HG02623 (cell line): ENCODE measurements around the gene PLEKHG4B.
"Not testable (repeated sequence)": the region's sequence is repeated elsewhere in the genome, so short reads cannot be mapped to it uniquely, and the experiment has no call there.

Experiments
- ATAC-seq: cut with Tn5 transposase; IDR thresholded peaks from one replicate; pipeline ENCODE4 v1.9.1; 2021; ENCODE audit warnings: moderate library complexity; ENCODE audit not compliant: unreplicated experiment

The PLEKHG4B gene, protein sequence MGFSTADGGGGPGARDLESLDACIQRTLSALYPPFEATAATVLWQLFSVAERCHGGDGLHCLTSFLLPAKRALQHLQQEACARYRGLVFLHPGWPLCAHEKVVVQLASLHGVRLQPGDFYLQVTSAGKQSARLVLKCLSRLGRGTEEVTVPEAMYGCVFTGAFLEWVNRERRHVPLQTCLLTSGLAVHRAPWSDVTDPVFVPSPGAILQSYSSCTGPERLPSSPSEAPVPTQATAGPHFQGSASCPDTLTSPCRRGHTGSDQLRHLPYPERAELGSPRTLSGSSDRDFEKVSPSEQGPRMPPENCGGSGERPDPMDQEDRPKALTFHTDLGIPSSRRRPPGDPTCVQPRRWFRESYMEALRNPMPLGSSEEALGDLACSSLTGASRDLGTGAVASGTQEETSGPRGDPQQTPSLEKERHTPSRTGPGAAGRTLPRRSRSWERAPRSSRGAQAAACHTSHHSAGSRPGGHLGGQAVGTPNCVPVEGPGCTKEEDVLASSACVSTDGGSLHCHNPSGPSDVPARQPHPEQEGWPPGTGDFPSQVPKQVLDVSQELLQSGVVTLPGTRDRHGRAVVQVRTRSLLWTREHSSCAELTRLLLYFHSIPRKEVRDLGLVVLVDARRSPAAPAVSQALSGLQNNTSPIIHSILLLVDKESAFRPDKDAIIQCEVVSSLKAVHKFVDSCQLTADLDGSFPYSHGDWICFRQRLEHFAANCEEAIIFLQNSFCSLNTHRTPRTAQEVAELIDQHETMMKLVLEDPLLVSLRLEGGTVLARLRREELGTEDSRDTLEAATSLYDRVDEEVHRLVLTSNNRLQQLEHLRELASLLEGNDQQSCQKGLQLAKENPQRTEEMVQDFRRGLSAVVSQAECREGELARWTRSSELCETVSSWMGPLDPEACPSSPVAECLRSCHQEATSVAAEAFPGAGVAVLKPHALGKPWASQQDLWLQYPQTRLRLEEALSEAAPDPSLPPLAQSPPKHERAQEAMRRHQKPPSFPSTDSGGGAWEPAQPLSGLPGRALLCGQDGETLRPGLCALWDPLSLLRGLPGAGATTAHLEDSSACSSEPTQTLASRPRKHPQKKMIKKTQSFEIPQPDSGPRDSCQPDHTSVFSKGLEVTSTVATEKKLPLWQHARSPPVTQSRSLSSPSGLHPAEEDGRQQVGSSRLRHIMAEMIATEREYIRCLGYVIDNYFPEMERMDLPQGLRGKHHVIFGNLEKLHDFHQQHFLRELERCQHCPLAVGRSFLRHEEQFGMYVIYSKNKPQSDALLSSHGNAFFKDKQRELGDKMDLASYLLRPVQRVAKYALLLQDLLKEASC (N-terminal part only)

DNA sequence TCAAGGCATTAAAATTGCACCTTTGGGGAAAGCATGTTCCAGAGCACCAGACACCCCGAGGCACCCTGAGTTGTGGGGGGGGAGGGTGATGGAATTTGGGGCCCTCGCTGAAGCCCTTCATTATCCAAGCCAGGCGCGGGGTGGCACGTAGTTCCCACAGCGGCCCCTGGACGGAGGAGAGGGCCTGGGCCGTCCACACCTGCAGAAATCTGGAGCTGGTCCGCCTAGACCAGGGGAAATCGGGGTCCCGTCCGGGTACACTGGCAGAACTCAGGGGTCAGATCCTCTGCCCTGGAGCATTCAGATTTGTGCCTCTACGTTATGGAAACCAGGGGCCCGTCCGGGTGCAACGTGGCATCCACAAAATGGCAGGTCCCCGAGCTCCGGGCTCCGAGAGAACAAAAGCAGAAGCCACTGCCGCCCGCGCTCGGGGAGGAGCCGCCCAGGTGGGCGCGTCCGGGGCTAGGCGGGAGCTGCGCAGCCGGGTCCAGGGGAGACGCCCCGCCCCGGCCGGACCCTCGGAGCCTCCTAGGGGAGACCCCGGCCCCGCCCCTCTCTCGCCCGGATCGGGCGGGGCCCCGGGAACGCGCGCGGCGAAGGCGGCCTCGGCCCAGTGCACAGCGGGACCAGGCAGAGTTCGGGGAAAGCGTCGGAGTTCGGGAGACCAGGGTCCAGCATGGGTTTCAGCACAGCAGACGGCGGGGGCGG lies at the start of gene PLEKHG4B:
PLEKHG4B (plus strand) TSS at position 613 of the 708 bp plus-strand sequence; CDS start at position 677, 64 bp downstream.
- ATAC-seq: no peak

DNA sequence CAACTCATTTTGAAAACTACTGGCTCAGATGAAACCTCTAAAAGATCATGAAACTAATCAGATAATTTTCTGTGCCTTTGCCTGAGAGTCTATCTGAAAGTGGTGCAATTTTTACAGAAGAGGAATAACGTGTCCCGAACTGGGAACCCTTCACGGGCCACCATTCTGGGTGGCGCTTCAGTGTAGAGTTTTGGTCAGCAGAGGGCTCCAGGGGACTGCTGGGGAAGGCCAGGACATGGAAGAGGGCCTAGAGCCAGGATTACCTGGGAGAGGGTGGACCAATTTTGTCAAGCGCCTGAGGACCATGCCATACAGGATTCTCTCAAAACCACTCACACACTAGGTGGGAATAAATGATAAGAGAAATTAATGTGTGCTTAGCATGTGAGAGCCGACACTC lies 49.7 kb upstream of the PLEKHG4B start:
- ATAC-seq: no peak

DNA sequence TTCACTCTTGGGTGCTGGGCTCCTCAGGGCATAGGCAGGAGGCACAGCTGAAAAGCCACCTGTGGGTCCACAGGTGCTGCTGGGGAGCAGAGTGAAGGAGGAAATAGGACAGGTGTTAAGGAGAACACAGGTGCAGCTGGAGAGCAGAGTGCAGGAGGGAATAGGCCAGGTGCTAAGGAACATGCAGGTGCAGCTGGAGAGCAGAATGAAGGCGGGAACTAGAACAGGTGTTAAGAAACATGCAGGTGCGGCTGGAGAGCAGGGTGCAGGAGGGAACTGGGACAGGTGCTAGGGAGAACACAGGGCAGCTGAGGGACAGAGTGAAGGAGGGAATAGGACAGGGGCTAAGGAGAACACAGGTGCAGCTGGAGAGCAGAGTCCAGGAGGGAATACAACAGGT lies 43.8 kb upstream of the PLEKHG4B start:
- no peak for ATAC-seq

DNA sequence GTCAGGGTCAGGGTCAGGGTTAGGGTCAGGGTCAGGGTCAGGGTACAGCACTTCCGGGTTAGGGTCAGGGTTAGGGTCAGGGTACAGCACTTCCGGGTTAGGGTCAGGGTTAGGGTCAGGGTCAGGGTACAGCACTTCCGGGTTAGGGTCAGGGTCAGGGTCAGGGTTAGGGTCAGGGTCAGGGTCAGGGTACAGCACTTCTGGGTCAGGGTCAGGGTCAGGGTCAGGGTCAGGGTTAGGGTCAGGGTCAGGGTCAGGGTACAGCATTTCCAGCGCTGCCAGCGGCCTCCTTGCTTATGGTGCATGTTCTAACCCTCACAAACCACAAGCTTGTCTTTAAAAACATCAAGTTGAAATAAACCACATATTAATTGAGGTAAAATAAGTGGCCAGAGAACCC lies 42.4 kb upstream of the PLEKHG4B start:
- ATAC-seq: not testable (repeated sequence)

DNA sequence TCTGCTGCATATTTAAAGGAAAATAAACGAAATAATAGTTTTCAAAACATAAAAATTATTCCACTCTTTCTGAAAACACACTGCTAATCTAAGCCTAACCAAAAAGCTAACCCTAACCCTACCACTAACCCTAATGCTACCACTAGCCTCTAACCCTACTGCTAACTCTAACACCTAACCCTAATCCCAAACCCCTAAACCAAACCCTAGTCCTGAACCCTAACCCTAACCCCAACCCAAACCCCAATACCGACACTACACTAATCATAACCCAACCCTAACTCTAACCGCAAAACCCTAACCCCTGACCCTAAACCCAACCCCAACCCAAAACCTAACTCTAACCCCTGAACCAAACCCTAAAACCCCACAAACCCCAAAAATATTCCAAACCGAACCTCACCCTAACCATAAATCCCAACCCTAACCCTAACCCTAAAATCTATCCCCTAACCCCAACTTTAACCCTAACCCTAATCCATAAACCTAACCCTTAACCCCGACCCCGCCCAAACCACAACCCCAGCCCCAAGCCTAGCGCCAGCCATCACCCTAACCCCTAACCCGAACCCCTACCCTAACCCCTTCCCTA lies 41.9 kb upstream of the PLEKHG4B start:
- ATAC-seq: no peak

DNA sequence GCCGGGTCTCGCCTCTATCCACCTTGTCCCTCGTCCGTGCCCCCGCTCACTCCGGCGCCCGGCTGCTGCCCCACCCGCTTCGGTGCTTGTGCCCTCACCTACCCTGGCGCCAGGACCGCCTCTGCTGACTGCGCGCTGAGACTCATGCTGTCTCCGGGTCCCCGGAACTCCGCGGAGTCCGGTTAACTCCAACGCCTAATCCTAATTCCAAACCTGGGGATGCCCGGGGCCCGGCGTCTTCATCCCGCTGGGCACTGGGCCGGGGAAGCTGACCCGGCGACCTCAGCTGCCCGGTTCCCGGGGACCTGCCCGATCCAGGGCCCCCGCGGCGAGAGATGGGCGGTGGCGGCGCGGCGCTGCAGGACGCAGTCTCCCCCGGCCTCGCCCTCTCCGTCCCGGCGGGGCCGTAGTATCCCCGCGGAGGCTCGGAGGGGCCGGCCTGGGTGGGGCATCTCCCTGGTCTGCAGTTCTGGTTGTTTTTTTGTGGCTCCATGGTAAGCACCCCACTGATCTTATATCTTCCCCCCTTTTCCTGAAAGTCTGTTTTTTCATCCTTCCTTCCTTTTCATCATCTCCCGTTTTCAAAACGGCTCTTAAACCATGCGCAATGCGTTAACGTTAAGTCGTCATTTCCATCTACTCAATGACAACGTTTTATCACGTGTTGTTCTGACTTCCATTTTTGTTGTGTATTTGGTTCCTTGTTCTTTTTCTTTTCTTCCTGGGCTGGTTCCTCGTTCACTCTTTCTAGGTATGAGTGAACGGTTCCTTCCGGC lies 41.1 kb upstream of the PLEKHG4B start:
- ATAC-seq: no peak

DNA sequence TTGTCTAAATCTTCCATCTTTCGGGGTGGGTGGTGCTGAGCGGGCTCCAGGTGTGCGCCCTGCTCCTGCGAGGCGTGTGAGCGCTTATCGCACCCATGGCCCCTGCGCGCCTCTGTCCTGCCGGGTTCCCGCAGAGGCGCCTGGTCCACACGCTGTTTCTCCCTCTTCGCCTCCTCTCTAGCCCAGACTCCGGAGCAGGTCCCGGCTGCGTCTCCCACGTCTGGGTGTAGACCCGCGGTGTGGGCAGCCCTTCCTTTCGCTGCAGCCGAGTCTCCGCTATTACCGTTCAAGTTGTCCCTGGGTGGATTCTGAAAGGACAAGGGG lies 40.5 kb upstream of the PLEKHG4B start:
- no peak for ATAC-seq

DNA sequence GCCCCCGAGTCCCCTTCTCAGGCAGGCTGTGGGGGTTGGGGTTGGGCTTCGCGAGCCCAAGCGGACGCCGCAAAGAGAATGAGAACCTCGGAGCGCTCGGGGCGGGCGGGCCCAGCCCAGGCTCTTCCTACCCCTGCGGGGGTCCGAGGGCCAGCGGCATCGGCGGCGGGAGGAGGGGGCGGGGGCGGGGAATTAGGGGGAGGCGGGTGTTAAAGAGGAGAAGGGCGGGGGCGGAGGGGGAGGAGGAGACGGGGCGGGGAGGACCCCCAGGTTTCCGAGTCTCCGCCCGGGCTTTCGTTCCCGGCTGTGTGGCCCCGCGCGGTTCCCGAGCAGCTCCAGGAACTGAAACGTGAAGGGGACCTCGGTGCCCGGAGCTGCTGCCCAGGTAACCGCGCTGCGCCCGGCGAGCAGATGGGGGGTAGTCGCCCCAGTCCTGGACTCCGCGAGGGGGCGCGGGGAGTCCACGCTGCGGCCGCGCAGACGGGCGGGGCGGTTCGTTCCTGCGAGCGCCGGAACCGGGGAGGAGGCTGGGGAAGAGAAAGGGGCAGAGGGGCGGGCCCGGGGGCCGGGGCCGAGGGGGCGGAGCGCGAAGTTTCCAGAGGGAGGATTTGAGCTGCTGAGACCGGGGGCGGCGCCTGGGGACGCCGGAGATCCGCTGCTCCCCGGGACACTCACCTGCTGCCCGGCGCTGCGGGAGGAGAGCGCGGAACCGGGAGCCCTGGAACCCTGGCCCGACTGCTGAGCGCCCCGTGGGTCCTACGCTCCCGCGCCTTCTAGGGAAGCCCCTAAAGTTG lies 38.4 kb upstream of the PLEKHG4B start:
- ATAC-seq: no peak

DNA sequence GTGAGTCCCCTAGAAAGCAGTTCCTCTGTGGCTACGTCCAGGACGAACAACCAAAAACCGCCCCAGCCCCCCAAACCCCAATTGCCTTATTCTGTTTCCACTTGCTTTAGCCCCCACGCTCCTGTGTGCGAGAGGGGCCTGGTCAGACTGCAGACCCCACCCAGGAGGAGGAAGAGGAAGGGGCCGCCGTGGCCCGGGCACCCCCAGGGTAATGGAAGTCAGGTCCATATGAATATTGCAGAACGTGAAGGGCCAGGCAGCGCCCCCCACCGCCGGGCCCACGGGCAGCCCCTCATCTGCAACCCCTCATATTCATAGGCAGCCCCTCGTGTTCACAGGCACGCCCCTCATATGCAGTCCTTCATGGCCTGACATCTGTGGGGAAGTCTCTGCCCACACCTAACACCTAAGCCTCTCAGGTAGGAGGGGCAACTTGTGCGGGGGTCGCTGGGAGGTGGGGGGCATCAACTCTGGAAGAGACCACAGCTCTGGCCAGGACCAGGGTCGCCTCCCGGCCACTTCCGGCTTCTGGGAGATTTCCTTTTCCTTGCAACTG lies 37.7 kb upstream of the PLEKHG4B start:
- no peak for ATAC-seq

DNA sequence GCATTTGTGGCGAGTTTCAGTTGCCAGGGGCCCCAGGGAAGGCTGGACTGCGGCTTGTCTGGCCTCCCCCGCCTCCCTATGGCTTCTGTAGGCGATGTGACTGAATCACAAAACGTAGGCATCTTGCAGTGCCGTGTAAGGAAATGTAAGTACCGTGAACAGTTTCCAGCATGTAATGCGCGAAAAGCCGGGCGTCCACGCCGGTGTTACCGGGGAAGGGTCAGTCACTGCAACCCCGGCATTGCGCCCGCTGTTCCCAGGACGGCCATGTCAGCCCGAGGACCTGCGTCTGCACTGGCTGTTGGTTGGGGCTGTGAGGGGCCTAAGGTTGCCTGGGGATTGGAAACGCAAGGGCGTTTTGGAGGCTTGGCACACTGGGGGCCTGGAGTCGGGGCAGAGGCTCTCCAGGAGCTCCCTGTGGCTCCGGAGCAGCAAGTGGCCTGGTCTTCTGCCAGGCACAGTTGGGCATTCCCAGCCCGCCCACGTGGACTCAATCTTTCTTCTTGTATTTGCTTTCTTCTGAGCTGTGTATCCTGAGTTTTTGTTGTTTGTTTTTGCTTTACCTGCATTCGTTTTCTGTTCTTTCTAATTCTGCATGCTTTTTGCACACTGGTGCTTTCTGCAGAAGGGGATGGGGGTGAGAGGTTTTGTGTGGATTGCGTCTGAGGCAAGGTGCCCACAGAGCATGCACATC lies 36.9 kb upstream of the PLEKHG4B start:
- ATAC-seq: no peak

DNA sequence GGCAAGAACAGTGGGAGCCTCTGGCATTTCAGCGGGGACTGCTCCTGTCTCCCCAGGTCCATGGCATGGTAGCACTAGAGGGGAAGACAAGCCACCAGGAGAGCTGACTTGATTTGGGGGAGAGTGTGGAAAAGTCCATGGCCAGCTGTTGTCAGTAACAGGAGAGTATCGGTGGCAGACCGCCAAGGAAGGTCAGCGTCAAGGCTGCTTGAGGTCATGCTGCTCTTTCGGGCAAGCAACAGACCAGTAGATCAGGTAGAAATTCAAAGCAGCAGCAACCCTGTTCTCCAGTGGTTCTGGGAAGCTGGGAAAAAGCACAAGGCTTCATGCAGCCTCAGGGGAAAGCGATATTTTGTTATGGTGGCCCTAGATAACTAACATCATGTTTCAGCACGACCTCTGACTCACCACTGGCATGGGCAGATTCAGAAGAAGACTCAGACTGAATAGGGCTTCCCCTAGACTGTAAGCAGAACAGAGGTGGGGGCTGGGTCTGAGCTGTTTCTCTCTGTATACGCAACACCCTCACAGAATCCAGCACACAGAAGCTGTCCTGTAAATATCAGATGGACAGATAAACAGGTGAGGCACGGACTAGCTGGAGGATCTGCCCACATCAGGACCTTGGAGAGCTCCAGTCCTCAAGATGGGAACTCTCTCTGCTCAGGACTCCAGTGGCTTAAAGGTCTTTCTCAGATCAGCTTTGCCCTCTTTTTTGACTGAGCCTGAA lies 35.2 kb upstream of the PLEKHG4B start:
- ATAC-seq: no peak

DNA sequence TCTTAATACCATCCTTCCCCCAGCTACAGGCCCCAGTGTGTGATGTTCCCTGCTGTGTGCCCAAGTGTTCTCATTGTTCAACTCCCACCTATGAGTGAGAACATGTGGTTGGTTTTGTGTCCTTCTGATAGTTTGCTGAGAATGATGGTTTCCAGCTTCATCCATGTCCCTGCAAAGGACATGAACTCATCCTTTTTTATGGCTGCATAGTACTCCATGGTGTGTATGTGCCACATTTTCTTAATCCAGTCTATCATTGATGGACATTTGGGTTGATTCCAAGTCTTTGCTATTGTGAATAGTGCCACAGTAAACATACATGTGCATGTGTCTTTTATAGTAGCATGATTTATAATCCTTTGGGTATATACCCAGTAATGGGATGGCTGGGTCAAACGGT lies 31.7 kb upstream of the PLEKHG4B start:
- ATAC-seq: not testable (repeated sequence)

DNA sequence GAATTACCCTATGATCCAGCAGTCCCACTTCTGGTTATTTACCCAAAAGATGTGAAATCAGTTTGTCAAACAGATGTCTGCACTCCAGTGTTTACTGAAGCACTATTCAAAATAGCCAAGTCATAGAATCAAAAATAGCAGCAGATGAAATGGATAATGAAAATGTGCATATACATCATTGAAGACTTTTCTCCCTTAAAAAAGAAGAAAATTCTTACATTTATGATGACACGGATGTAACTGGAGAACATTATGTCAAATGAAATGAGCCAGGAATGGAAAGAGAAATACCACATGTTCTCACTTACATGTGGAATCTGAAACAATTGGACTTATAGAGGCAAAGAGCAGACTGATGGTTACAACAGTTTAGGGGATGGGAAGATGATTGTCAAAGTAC lies 21.5 kb upstream of the PLEKHG4B start:
- ATAC-seq: no peak

DNA sequence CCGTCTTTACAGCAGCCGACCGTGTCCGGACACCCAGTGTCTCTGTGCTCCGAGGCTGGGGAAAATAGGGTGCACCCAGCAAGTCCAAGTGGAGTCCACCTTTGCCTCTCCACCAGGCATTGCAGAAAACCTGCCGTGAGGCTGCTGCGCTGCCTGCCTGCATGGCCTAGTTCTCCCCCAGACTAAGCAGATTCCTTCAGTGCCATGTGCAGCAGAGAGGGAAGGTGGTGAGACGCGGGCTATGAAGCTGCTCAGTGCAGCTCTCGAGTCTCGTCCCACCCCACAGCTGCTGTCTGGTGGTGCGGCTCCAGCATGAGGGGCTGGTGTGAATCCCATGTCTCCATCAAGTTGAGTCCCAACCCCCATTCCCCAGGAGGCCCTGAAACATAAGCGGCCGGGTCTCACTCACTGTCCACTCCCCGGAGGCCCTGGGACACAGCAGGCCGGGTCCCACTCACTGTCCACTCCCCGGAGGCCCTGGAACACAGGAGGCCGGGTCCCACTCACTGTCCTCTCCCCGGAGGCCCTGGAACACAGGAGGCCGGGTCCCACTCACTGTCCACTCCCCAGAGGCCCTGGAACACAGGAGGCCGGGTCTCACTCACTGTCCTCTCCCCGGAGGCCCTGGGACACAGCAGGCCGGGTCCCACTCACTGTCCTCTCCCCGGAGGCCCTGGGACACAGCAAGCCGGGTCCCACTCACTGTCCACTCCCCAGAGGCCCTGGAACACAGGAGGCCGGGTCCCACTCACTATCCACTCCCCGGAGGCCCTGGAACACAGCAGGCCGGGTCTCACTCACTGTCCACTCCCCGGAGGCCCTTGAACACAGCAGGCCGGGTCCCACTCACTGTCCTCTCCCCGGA lies 19.4 kb upstream of the PLEKHG4B start:
- ATAC-seq: not testable (repeated sequence)

DNA sequence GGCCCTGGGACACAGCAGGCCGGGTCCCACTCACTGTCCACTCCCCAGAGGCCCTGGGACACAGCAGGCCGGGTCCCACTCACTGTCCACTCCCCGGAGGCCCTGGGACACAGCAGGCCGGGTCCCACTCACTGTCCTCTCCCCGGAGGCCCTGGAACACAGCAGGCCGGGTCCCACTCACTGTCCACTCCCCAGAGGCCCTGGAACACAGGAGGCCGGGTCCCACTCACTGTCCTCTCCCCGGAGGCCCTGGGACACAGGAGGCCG lies 18.9 kb upstream of the PLEKHG4B start:
- ATAC-seq: not testable (repeated sequence)

DNA sequence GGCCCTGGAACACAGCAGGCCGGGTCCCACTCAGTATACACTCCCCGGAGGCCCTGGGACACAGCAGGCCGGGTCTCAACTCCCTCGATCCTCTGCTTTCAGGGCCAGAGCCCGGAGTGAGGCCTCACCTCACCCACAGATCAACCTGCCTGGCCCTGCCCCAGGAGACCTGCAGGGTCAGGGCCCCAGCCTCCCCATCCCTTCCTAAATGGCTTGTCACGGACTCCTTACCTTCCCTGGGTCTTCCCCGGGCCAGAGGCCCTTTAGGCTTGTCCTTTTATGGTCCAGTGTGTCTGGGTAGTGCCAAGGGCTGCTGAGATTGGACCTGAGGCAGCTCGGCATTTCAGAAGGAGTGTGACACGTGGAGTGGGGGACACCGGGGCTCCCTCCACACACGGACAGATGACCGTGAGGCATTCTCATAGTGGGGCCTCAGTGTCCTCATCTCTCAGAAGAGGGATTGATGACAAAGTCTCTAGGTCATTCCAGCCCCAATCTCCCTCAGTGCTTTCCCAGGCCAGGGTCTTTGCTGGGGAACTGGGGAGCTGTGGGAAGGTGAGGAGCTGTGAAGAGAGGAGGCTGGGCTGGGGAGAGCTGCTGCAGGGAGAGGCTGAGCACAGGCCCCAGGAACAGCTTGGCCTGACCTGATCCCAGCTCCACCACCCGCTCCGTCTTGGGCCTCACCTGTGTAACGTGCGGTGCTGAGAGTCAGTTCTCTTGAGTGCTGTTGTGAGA lies 18.0 kb upstream of the PLEKHG4B start:
- ATAC-seq: no peak
